GM19193 (cell line): ENCODE results near the gene KLF7.

Source experiments
- POLR2A ChIP-seq: IDR thresholded peaks from 4 replicates; pipeline ENCODE4 v1.6.1; 2011; ENCODE audit not compliant: insufficient read depth, insufficient read length; ENCODE audit errors: extremely low read depth

KLF7 gene

GRCh38 chr2:207110715-207111114 lies 55.0 kb downstream of the KLF7 start:
- no peak for TF ChIP-seq POLR2A

- no peak for TF ChIP-seq POLR2A
Observed at GRCh38 chr2:207110310-207110709, 55.4 kb downstream of the KLF7 start.

GRCh38 chr2:207109768-207110167 lies 56.0 kb downstream of the KLF7 start:
- no peak for TF ChIP-seq POLR2A

- TF ChIP-seq POLR2A = no peak
Observed at GRCh38 chr2:207108440-207108839, 57.3 kb downstream of the KLF7 start.

GRCh38 chr2:207107551-207107950 lies 58.2 kb downstream of the KLF7 start:
- no peak for TF ChIP-seq POLR2A

GRCh38 chr2:207107131-207107530 lies 58.6 kb downstream of the KLF7 start:
- TF ChIP-seq POLR2A = no peak

- TF ChIP-seq POLR2A = no peak
Observed at GRCh38 chr2:207103132-207103531, 62.6 kb downstream of the KLF7 start.

GRCh38 chr2:207101984-207102383 lies 63.8 kb downstream of the KLF7 start:
- no peak for TF ChIP-seq POLR2A

- no peak for TF ChIP-seq POLR2A
Observed at GRCh38 chr2:207097278-207097677, 68.5 kb downstream of the KLF7 start.

GRCh38 chr2:207095963-207096362 lies 69.8 kb downstream of the KLF7 start:
- no peak for TF ChIP-seq POLR2A

- no peak for TF ChIP-seq POLR2A
Observed at GRCh38 chr2:207093234-207093633, 72.5 kb downstream of the KLF7 start.

GRCh38 chr2:207092818-207093217 lies 72.9 kb downstream of the KLF7 start:
- no peak for TF ChIP-seq POLR2A

GRCh38 chr2:207091928-207092327 lies 73.8 kb downstream of the KLF7 start:
- TF ChIP-seq POLR2A = no peak

- TF ChIP-seq POLR2A = no peak
Observed at GRCh38 chr2:207091176-207091575, 74.6 kb downstream of the KLF7 start.

GRCh38 chr2:207090389-207090788 lies 75.4 kb downstream of the KLF7 start:
- TF ChIP-seq POLR2A = no peak

GRCh38 chr2:207088839-207089238 lies 76.9 kb downstream of the KLF7 start:
- no peak for TF ChIP-seq POLR2A

GRCh38 chr2:207088276-207088675 lies 77.5 kb downstream of the KLF7 start:
- TF ChIP-seq POLR2A = no peak

- TF ChIP-seq POLR2A = no peak
Observed at GRCh38 chr2:207087046-207087902, 78.5 kb downstream of the KLF7 start.

GRCh38 chr2:207086136-207086535 lies 79.6 kb downstream of the KLF7 start:
- no peak for TF ChIP-seq POLR2A
